OCI-LY7 (cell line): ENCODE results near the gene ODF2. TPM values are rescaled to one million over a fixed set of nuclear protein-coding genes. Genes with fewer than 3 reads are reported as not detected.

ENCODE experiments used
- BruUV-seq: library from RNA; stranded (reverse); fragments of 400-500 nt; replicated peaks from 2 replicates; lab custom pipeline; 2021; lab: Mats Ljungman, UMichigan
- CTCF ChIA-PET: fragments of 300-600 bp; sonication (Branson Sonifier 250); formaldehyde crosslinking; loops from one replicate; lab custom pipeline; 2022; ENCODE audit warnings: antibody characterized with exemption; ENCODE audit not compliant: unreplicated experiment; lab: Charles Lee
- POLR2A ChIA-PET: fragments of 300-600 bp; sonication (Branson Sonifier 250); formaldehyde crosslinking; loops from one replicate; lab custom pipeline; 2022; ENCODE audit warnings: antibody characterized with exemption; lab: Charles Lee
- DNase-seq: peaks from one replicate; pipeline ENCODE4 v3.0.0-alpha.2; 2015; ENCODE audit warnings: low spot score
- H2AFZ ChIP-seq: fragments of 200-600 bp; sonication (generic), shearing (Covaris generic); 2 replicates; pipeline ENCODE4 v1.6.1; 2014; ENCODE audit warnings: mild to moderate bottlenecking, antibody characterized with exemption, low read length, moderate library complexity
- H3K27ac ChIP-seq: fragments of 200-600 bp; sonication (generic); 2 replicates; pipeline ENCODE4 v1.5.1; 2014; ENCODE audit warnings: mixed run types, low read depth, mild to moderate bottlenecking, moderate library complexity, low read length, inconsistent platforms; ENCODE audit not compliant: poor library complexity, severe bottlenecking
- H3K36me3 ChIP-seq: fragments of 200-600 bp; sonication (generic); 2 replicates; pipeline ENCODE4 v1.6.1; 2014; ENCODE audit warnings: mild to moderate bottlenecking, antibody characterized with exemption, low read length, moderate library complexity, mixed read lengths; ENCODE audit not compliant: insufficient read depth
- H3K4me1 ChIP-seq: fragments of 200-600 bp; sonication (generic); 2 replicates; pipeline ENCODE4 v1.5.1; 2014; ENCODE audit warnings: mild to moderate bottlenecking, low read length; ENCODE audit not compliant: insufficient read depth, poor library complexity, severe bottlenecking
- H3K4me2 ChIP-seq: fragments of 200-600 bp; sonication (generic); 2 replicates; pipeline ENCODE4 v1.6.1; 2014; ENCODE audit warnings: mild to moderate bottlenecking, low read length
- H3K4me3 ChIP-seq: fragments of 200-600 bp; sonication (generic); 2 replicates; pipeline ENCODE4 v1.5.1; 2014; ENCODE audit warnings: mild to moderate bottlenecking, low read depth, low read length; ENCODE audit not compliant: poor library complexity, severe bottlenecking
- H3K79me2 ChIP-seq: fragments of 200-600 bp; sonication (generic); 2 replicates; pipeline ENCODE4 v1.6.1; 2016; ENCODE audit warnings: low read depth, mild to moderate bottlenecking, low read length, moderate library complexity, mixed read lengths; ENCODE audit not compliant: insufficient read depth
- H3K9me2 ChIP-seq: fragments of 200-600 bp; sonication (generic); 2 replicates; pipeline ENCODE4 v1.6.1; 2016; ENCODE audit warnings: mild to moderate bottlenecking, low read length, mixed read lengths; ENCODE audit not compliant: insufficient read depth
- H3K9me3 ChIP-seq: fragments of 200-600 bp; sonication (generic); 2 replicates; pipeline ENCODE4 v1.6.1; 2014; ENCODE audit warnings: mild to moderate bottlenecking, mixed run types, low read length, mixed read lengths
- H4K20me1 ChIP-seq: fragments of 200-600 bp; sonication (generic); 2 replicates; pipeline ENCODE4 v1.6.1; 2014; ENCODE audit warnings: mild to moderate bottlenecking, antibody characterized with exemption, low read length, moderate library complexity, mixed read lengths; ENCODE audit not compliant: insufficient read depth
- EZH2phosphoT487 ChIP-seq: fragments of 200-600 bp; sonication (generic); IDR thresholded peaks from 2 replicates; pipeline ENCODE4 v1.6.1; 2018; ENCODE audit warnings: low read depth, borderline replicate concordance, mild to moderate bottlenecking, mixed run types, antibody characterized with exemption, low read length, moderate library complexity, mixed read lengths
- intact Hi-C: fragments of 100-400 bp; cut with micrococcal nuclease; formaldehyde crosslinking; loops from one replicate; pipeline ENCODE4 v1.10.0; 2022; ENCODE audit not compliant: unreplicated experiment
- total RNA-seq, 2 experiments: library from RNA; depleted of rRNA in 1 of 2; stranded (reverse); fragments of >200 nt in 1 of 2; shearing (Covaris generic) in 1 of 2; gene quantifications; 2 replicates each; pipeline ENCODE4 v1.2.3, GENCODE V29; 2014 to 2022
- TF ChIP-seq, protein P1 (sequence below): fragments of 200-600 bp; sonication (generic); conservative IDR thresholded peaks from 2 replicates; pipeline ENCODE4 v1.5.1; 2014; ENCODE audit warnings: mild to moderate bottlenecking, antibody characterized with exemption, low read length, moderate library complexity, mixed read lengths

ODF2 gene
- total RNA-seq, 2 experiments from 2014 or later: 84.4 to 93.1 TPM

GRCh38 chr9:128429513-128430086, 26.2 kb upstream of the ODF2 start:
- H3K9me2 ChIP-seq: no peaks in the 10 kb centered on the region
- no TSS peak for BruUV-seq
- H3K4me3 ChIP-seq: no peak overlapping the region
- H4K20me1 ChIP-seq: no peaks in the 10 kb centered on the region
- H3K4me1 ChIP-seq: no peaks in the 10 kb centered on the region
- no peaks in the 10 kb centered on the region for H3K36me3 ChIP-seq
- intact Hi-C loops: no loop called here
- no peaks in the 10 kb centered on the region for H3K9me3 ChIP-seq
- DNase-seq: no peak
- CTCF ChIA-PET: no interaction called here
- H2AFZ ChIP-seq: no peak overlapping the region
- H3K79me2 ChIP-seq: no peaks in the 10 kb centered on the region
- no peak overlapping the region for H3K4me2 ChIP-seq
- POLR2A ChIA-PET: interaction anchor here (0.7 kb wide), 1 partner anchor 43 kb away, joined by 4 read pairs; no protein-coding TSS in a partner anchor
- no peak overlapping the region for H3K27ac ChIP-seq
- TF ChIP-seq, protein P1, sequence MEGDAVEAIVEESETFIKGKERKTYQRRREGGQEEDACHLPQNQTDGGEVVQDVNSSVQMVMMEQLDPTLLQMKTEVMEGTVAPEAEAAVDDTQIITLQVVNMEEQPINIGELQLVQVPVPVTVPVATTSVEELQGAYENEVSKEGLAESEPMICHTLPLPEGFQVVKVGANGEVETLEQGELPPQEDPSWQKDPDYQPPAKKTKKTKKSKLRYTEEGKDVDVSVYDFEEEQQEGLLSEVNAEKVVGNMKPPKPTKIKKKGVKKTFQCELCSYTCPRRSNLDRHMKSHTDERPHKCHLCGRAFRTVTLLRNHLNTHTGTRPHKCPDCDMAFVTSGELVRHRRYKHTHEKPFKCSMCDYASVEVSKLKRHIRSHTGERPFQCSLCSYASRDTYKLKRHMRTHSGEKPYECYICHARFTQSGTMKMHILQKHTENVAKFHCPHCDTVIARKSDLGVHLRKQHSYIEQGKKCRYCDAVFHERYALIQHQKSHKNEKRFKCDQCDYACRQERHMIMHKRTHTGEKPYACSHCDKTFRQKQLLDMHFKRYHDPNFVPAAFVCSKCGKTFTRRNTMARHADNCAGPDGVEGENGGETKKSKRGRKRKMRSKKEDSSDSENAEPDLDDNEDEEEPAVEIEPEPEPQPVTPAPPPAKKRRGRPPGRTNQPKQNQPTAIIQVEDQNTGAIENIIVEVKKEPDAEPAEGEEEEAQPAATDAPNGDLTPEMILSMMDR: no peak
- TF ChIP-seq EZH2phosphoT487: no peak

- Histone ChIP-seq H3K9me2 (no peaks in the 10 kb centered on the region), H3K4me1 (no peaks in the 10 kb centered on the region), H3K4me3 (no peak overlapping the region), H2AFZ (no peak overlapping the region), H3K27ac (no peak overlapping the region), H3K4me2 (no peak overlapping the region), H3K9me3 (no peaks in the 10 kb centered on the region), H4K20me1 (no peaks in the 10 kb centered on the region), H3K79me2 (no peaks in the 10 kb centered on the region), H3K36me3 (no peaks in the 10 kb centered on the region)
- no peak for DNase-seq
- ChIA-PET POLR2A (no interaction called here), CTCF (no interaction called here)
- TF ChIP-seq, protein P1: no peak
- no peak for TF ChIP-seq EZH2phosphoT487
- intact Hi-C loops: no loop called here
- no TSS peak for BruUV-seq
Observed at GRCh38 chr9:128431207-128431606, 24.6 kb upstream of the ODF2 start.

DNA sequence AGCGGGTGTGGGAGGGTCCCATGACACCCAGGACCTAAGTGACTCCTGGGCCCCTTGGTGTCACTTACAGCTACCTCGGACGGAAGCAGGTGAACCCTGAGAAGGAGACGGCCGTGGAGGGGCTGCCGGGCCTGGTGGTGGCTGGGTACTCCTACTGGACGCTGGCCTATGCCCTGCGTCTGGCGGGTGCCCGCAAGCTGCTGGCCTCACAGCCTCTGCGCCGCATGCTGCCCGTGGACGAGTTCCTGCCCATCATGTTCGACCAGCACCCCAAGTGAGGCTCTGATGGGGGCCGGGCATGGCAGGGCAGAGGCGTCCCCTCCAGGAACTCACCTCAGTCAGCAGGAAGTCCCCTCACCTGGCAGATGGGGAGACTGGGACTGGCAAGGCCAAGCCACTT, 21.5 kb upstream of the ODF2 start:
- H3K4me3 ChIP-seq: no peak overlapping the region
- ChIA-PET CTCF (no interaction called here), POLR2A (interaction anchor here (0.6 kb wide), 1 partner anchor 63 kb away, joined by 3 read pairs; the partner anchor contains the start of gene URM1)
- no peak overlapping the region for H2AFZ ChIP-seq
- H3K27ac ChIP-seq: no peak overlapping the region
- H3K9me2 ChIP-seq: no peaks in the 10 kb centered on the region
- H4K20me1 ChIP-seq: no peaks in the 10 kb centered on the region
- H3K36me3 ChIP-seq: no peaks in the 10 kb centered on the region
- H3K79me2 ChIP-seq: no peaks in the 10 kb centered on the region
- no TSS peak for BruUV-seq
- TF ChIP-seq, protein P1: no peak
- TF ChIP-seq EZH2phosphoT487: no peak
- H3K4me1 ChIP-seq: peaks cover 3% of the 10 kb centered on the region
- intact Hi-C loops: no loop called here
- no peak for DNase-seq
- H3K4me2 ChIP-seq: no peak overlapping the region
- no peaks in the 10 kb centered on the region for H3K9me3 ChIP-seq
